NCI-H1092 (cell line): ENCODE results near the gene PPP1CA.
A peak's percentile ranks its signal among the peaks of the same experiment; 100 is the strongest.

ENCODE experiments used
- DNase-seq: peaks from one replicate; lab custom pipeline; 2025; lab: John Stamatoyannopoulos, UW

The PPP1CA gene

GRCh38 chr11:67369275-67369674 is 32.4 kb downstream of the PPP1CA start:
- DNase-seq = no peak

GRCh38 chr11:67368621-67369020 is 33.0 kb downstream of the PPP1CA start:
- no peak for DNase-seq

GRCh38 chr11:67367761-67368227 is 33.9 kb downstream of the PPP1CA start:
- no peak for DNase-seq

GRCh38 chr11:67366961-67367760 is 34.5 kb downstream of the PPP1CA start:
- no peak for DNase-seq

GRCh38 chr11:67366546-67366945 is 35.1 kb downstream of the PPP1CA start:
- DNase-seq = no peak

- no peak for DNase-seq
These were observed 35.8 kb downstream of the PPP1CA start for GRCh38 chr11:67365736-67366444.

GRCh38 chr11:67364783-67365722 is 36.6 kb downstream of the PPP1CA start:
- DNase-seq = no peak

GRCh38 chr11:67364169-67364568 is 37.5 kb downstream of the PPP1CA start:
- no peak for DNase-seq

- DNase-seq = no peak
These were observed 43.6 kb downstream of the PPP1CA start for GRCh38 chr11:67357831-67358670.

GRCh38 chr11:67356864-67357561 is 44.6 kb downstream of the PPP1CA start:
- DNase-seq = no peak

GRCh38 chr11:67356387-67356863 is 45.2 kb downstream of the PPP1CA start:
- DNase-seq = no peak

GRCh38 chr11:67355794-67356386 is 45.8 kb downstream of the PPP1CA start:
- DNase-seq = no peak

GRCh38 chr11:67355023-67355793 is 46.5 kb downstream of the PPP1CA start:
- no peak for DNase-seq

- DNase-seq = no peak
These were observed 47.3 kb downstream of the PPP1CA start for GRCh38 chr11:67354075-67355022.

- DNase-seq = peak; percentile 90
These were observed 48.2 kb downstream of the PPP1CA start, which contains the start of gene POLD4 for GRCh38 chr11:67353317-67354074. Gene POLD4, minus strand, starts transcription at chr11:67353546. Its CDS starts 147 bp downstream, at chr11:67353399.

GRCh38 chr11:67352546-67353316 is 48.9 kb downstream of the PPP1CA start:
- DNase-seq = no peak
